Epithelial cell of esophagus (primary cell): ENCODE data around the gene TMEM183A.
A peak's percentile ranks its signal among the peaks of the same experiment; 100 is the strongest.

Experiments used
- DNase-seq: peaks from one replicate; pipeline ENCODE4 v3.0.0; 2010; ENCODE audit warnings: low read depth
- H3K4me3 ChIP-seq: 2 replicates; pipeline ENCODE4 v1.5.1; 2011; ENCODE audit warnings: mild to moderate bottlenecking, low read length, control low read depth
- CTCF ChIP-seq: IDR thresholded peaks from 2 replicates; pipeline ENCODE4 v1.5.1; 2011; ENCODE audit warnings: low read depth, mild to moderate bottlenecking, low read length, control low read depth, inconsistent platforms; ENCODE audit not compliant: insufficient read depth; ENCODE audit errors: missing control alignments

The TMEM183A gene

GRCh38 chr1:202965422-202965821 lies 41.8 kb upstream of the TMEM183A start:
- no peak for TF ChIP-seq CTCF
- no peak overlapping the region for H3K4me3 ChIP-seq
- DNase-seq: peak; percentile 92

- no peak for TF ChIP-seq CTCF
- DNase-seq: peak; percentile 40
- H3K4me3 ChIP-seq: peak overlapping the region; percentile 93
These were observed 40.9 kb upstream of the TMEM183A start for GRCh38 chr1:202966006-202966898.

DNA sequence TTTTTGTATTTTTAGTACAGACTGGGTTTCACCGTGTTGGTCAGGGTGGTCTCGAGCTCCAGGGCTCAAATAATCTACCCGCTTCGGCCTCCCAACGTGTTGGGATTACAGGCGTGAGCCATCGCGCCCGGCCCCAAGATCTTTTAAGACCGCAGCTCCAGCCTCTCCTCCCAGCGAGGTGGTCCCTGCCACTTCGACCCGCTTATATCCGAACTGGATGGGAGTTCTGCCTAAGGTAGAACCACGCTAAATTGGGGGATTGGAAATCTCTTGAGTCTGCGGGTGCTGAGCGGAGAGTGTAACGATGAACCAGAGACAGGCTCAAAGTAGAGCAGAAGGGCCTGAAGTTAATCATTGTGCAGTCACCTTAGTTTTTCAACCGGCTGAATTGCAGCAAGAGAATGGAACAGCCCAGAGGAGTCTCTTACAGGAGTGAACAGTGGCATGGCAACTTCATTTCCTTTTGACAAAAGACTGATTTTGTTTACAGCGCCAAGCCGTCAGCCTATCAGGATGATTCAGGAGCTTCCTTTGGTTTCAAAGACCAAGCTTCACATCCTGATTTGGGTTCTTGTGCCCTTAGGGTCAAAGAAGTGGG lies 39.4 kb upstream of the TMEM183A start:
- peak; percentile 33 for DNase-seq
- TF ChIP-seq CTCF: no peak
- H3K4me3 ChIP-seq: peak overlapping the region; percentile 93

- no peak for DNase-seq
- no peak overlapping the region for H3K4me3 ChIP-seq
- no peak for TF ChIP-seq CTCF
These were observed 38.8 kb upstream of the TMEM183A start for GRCh38 chr1:202968351-202968750.

- peak; percentile 75 for DNase-seq
- H3K4me3 ChIP-seq: no peak overlapping the region
- TF ChIP-seq CTCF: peak; percentile 91
These were observed 38.3 kb upstream of the TMEM183A start for GRCh38 chr1:202968895-202969295.

DNA sequence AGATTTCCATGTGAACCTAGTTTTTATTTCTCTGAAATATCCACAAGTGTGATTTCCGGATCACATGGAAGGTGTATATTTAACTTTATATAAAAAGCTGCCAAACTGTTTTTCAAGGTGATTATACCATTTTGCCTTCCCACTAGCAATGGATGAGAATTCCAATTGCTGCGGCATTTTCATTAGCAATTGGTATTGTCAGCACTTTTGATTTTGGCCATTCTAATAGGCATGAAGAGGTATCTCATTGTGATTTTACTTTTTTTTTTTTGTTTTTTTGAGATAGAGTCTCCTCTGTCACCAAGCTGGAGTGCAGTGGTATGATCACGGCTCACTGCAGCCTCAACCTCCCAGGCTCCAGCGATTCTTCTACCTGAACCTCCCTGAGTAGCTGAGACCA lies 35.1 kb upstream of the TMEM183A start:
- H3K4me3 ChIP-seq: no peak overlapping the region
- DNase-seq: no peak
- no peak for TF ChIP-seq CTCF
